GM12878 (cell line): Measurements from ENCODE around the gene MPIG6B. TPM values are rescaled to one million over a fixed set of nuclear protein-coding genes. Genes with fewer than 3 reads are reported as not detected.
A peak's percentile ranks its signal among the peaks of the same experiment; 100 is the strongest.

ENCODE experiments used
- BCL3 ChIP-seq: IDR thresholded peaks from 2 replicates; pipeline ENCODE4 v1.6.1; 2011; ENCODE audit warnings: borderline replicate concordance, low read depth, mild to moderate bottlenecking, moderate library complexity, low read length; ENCODE audit not compliant: insufficient read depth, poor library complexity, severe bottlenecking
- BMI1 ChIP-seq: fragments of 450-650 bp; IDR thresholded peaks from 2 replicates; pipeline ENCODE4 v1.6.1; 2016; ENCODE audit warnings: mild to moderate bottlenecking, moderate library complexity, borderline replicate concordance
- CHD1 ChIP-seq: IDR thresholded peaks from 2 replicates; pipeline ENCODE4 v1.6.1; 2012; ENCODE audit warnings: low read depth, low read length, improper control_type of control experiment
- E2F4 ChIP-seq: IDR thresholded peaks from 2 replicates; pipeline ENCODE4 v1.6.1; 2012; ENCODE audit warnings: low read depth, low read length, improper control_type of control experiment
- HCFC1 ChIP-seq: fragments of 150-350 bp; IDR thresholded peaks from 2 replicates; pipeline ENCODE4 v1.6.1; 2014; ENCODE audit warnings: low read length
- HDGF ChIP-seq: fragments of 450-650 bp; IDR thresholded peaks from 2 replicates; pipeline ENCODE4 v1.6.1; 2016; ENCODE audit warnings: antibody characterized with exemption
- IRF3 ChIP-seq: fragments of 450-650 bp; IDR thresholded peaks from 2 replicates; pipeline ENCODE4 v1.6.1; 2014; ENCODE audit warnings: mild to moderate bottlenecking
- LARP7 ChIP-seq: fragments of 450-650 bp; IDR thresholded peaks from 2 replicates; pipeline ENCODE4 v1.6.1; 2017; ENCODE audit warnings: mild to moderate bottlenecking
- MAX ChIP-seq: IDR thresholded peaks from 2 replicates; pipeline ENCODE4 v1.6.1; 2012; ENCODE audit warnings: low read depth, low read length, improper control_type of control experiment
- NFIC ChIP-seq: IDR thresholded peaks from 2 replicates; pipeline ENCODE4 v1.6.1; 2012; ENCODE audit warnings: low read depth, mild to moderate bottlenecking, inconsistent platforms, low read length, moderate library complexity
- NRF1 ChIP-seq: conservative IDR thresholded peaks from 2 replicates; pipeline ENCODE4 v1.6.1; 2011; ENCODE audit warnings: mild to moderate bottlenecking, low read depth, low read length, improper control_type of control experiment
- PML ChIP-seq: IDR thresholded peaks from 2 replicates; pipeline ENCODE4 v1.6.1; 2012; ENCODE audit warnings: low read length, inconsistent platforms
- POLR2AphosphoS5 ChIP-seq: IDR thresholded peaks from 2 replicates; pipeline ENCODE4 v1.6.1; 2011; ENCODE audit warnings: mild to moderate bottlenecking, low read length, inconsistent platforms
- PRDM15 ChIP-seq: fragments of 450-650 bp; formaldehyde crosslinking; IDR thresholded peaks from 2 replicates; pipeline ENCODE4 v1.4.0; 2020; ENCODE audit warnings: mild to moderate bottlenecking, moderate library complexity
- TARDBP ChIP-seq: IDR thresholded peaks from 2 replicates; pipeline ENCODE4 v1.6.1; 2016; ENCODE audit warnings: borderline replicate concordance
- ZNF687 ChIP-seq: fragments of 450-650 bp; IDR thresholded peaks from 2 replicates; pipeline ENCODE4 v1.6.1; 2017; ENCODE audit warnings: mild to moderate bottlenecking, moderate library complexity
- polyA plus RNA-seq, 11 experiments: library from polyadenylated mRNA; depleted of rRNA in 4 of 11; unstranded in 6 of 11; stranded (reverse) in 5 of 11; fragments of >200 nt; fragmentation: Nextera tagmentation in 4 of 11; fragmentation: Illumina TruSeq in 1 of 11; extraction: Ambion mirVana in 4 of 11; extraction: Trizol in 1 of 11; gene quantifications; 1 replicate in 1 of 11; 2 replicates in 10 of 11; pipeline versions ENCODE4 v1.2.1 to v1.2.3, GENCODE V29; 2011 to 2016; ENCODE audit warnings: inconsistent platforms in 2 of 11, missing spikeins in 2 of 11, low read depth in 1 of 11
- total RNA-seq, 4 experiments: library from RNA; depleted of rRNA in 3 of 4; stranded (reverse); fragments of >200 nt in 3 of 4; fragmentation: Illumina TruSeq in 1 of 4; extraction: Trizol in 1 of 4; gene quantifications; 2 replicates each; pipeline versions ENCODE4 v1.2.1 to v1.2.3, GENCODE V29; 2013 to 2021

The MPIG6B gene
- total and polyA plus RNA-seq, 10 of the 15 experiments (the other 5 are each of a cell fraction or from before 2014, with no cell fraction given), result not detected

GRCh38 chr6:31737315-31737990 lies 14.3 kb downstream of the MPIG6B start (continued):
- no peak for TF ChIP-seq PML
- TF ChIP-seq NRF1, result no peak
- no peak for TF ChIP-seq E2F4
- no peak for TF ChIP-seq ZNF687
- no peak for TF ChIP-seq NFIC
- no peak for TF ChIP-seq PRDM15 (CRISPR knock-in tag)
- no peak for TF ChIP-seq IRF3
- TF ChIP-seq HCFC1, result no peak
- no peak for TF ChIP-seq MAX
- TF ChIP-seq BCL3, result no peak
- no peak for TF ChIP-seq TARDBP
- no peak for TF ChIP-seq CHD1
- TF ChIP-seq HDGF, result 0 out of 2 replicates have a peak, but pooled peaks have one; percentile 31
- no peak for TF ChIP-seq LARP7
- TF ChIP-seq POLR2AphosphoS5, result no peak
- TF ChIP-seq BMI1, result 0 out of 2 replicates have a peak, but pooled peaks have one; percentile 12
- TF ChIP-seq, all 136 proteins: peak for 7
